Endothelial cell of umbilical vein (primary cell): ENCODE measurements around the gene AP1B1. TPM values are rescaled to one million over a fixed set of nuclear protein-coding genes. Genes with fewer than 3 reads are reported as not detected.

Experiments used
- BruUV-seq: library from RNA; stranded (reverse); fragments of 400-500 nt; replicated peaks from 2 replicates; lab custom pipeline; 2021; lab: Mats Ljungman, UMichigan
- CTCF ChIA-PET: fragments of 300-600, 350-600 bp; sonication (Branson Sonifier 250); formaldehyde crosslinking; loops from one replicate; lab custom pipeline; 2021; ENCODE audit warnings: antibody characterized with exemption, inconsistent platforms; lab: Charles Lee
- POLR2A ChIA-PET: fragments of 300-600, 350-600 bp; sonication (Branson Sonifier 250); formaldehyde crosslinking; loops from one replicate; lab custom pipeline; 2021; ENCODE audit warnings: antibody characterized with exemption, inconsistent platforms; lab: Charles Lee
- DNase-seq: peaks from one replicate; pipeline ENCODE4 v3.0.0-alpha.2; 2011; ENCODE audit warnings: low read depth, low spot score
- FAIRE-seq: peaks from 2 replicates; lab custom pipeline; 2011; peaks lifted over from hg19 to GRCh38; lab: Jason Lieb, UNC
- H2AFZ ChIP-seq: 2 replicates; pipeline ENCODE4 v1.6.0; 2012; ENCODE audit warnings: low read depth, low read length, control low read depth, inconsistent platforms
- H3K27ac ChIP-seq: 2 replicates; pipeline ENCODE4 v1.5.1; 2011; ENCODE audit warnings: low read depth, mild to moderate bottlenecking, control low read depth, low read length, moderate library complexity; ENCODE audit not compliant: insufficient read depth
- H3K27me3 ChIP-seq, 2 experiments: 2 replicates each; pipeline versions ENCODE4 v1.6.0 to v1.6.1; 2011; ENCODE audit warnings: low read length in 2 of 2, mixed read lengths in 1 of 2; ENCODE audit not compliant: control insufficient read depth in 2 of 2, insufficient read depth in 2 of 2
- H3K36me3 ChIP-seq, 2 experiments: 2 replicates in 1 of 2; 3 replicates in 1 of 2; pipeline ENCODE4 v1.5.1; 2011; ENCODE audit warnings: low read length in 2 of 2, mild to moderate bottlenecking in 1 of 2, moderate library complexity in 1 of 2; ENCODE audit not compliant: control insufficient read depth in 2 of 2, insufficient read depth in 2 of 2; ENCODE audit errors: extremely low read depth in 1 of 2
- H3K4me1 ChIP-seq: 3 replicates; pipeline ENCODE4 v1.5.1; 2011; ENCODE audit warnings: mild to moderate bottlenecking, low read length; ENCODE audit not compliant: control insufficient read depth, insufficient read depth; ENCODE audit errors: extremely low read depth
- H3K4me2 ChIP-seq: 2 replicates; pipeline ENCODE4 v1.6.1; 2011; ENCODE audit warnings: low read length, control low read depth, mixed read lengths; ENCODE audit not compliant: insufficient read depth
- H3K4me3 ChIP-seq, 3 experiments: fragments of 200-600 bp in 1 of 3; sonication (generic), shearing (Covaris generic) in 1 of 3; replicated peaks in 1 of 3; 2 replicates each; pipeline ENCODE4 v1.5.1; 2011 to 2016; ENCODE audit warnings: control low read depth in 3 of 3, low read length in 3 of 3, mild to moderate bottlenecking in 2 of 3, inconsistent platforms in 1 of 3, low read depth in 1 of 3, moderate library complexity in 1 of 3; ENCODE audit not compliant: insufficient read depth in 1 of 3
- H3K79me2 ChIP-seq: 2 replicates; pipeline ENCODE4 v1.6.0; 2012; ENCODE audit warnings: low read length, inconsistent platforms; ENCODE audit not compliant: control insufficient read depth, insufficient read depth
- H3K9ac ChIP-seq: replicated peaks from 2 replicates; pipeline ENCODE3; 2011; ENCODE audit warnings: low read length, control low read depth; ENCODE audit not compliant: insufficient read depth; ENCODE audit errors: extremely low read depth
- H3K9me1 ChIP-seq: replicated peaks from 3 replicates; pipeline ENCODE4 v1.6.0; 2011; ENCODE audit warnings: mild to moderate bottlenecking, low read length; ENCODE audit not compliant: control insufficient read depth, insufficient read depth; ENCODE audit errors: extremely low read depth
- H3K9me3 ChIP-seq: replicated peaks from 2 replicates; pipeline ENCODE4 v1.5.1; 2012; ENCODE audit warnings: low read length, inconsistent platforms; ENCODE audit not compliant: control insufficient read depth, insufficient read depth
- H4K20me1 ChIP-seq: replicated peaks from 2 replicates; pipeline ENCODE3; 2011; ENCODE audit warnings: mild to moderate bottlenecking, low read length; ENCODE audit not compliant: control insufficient read depth, insufficient read depth; ENCODE audit errors: extremely low read depth
- CTCF ChIP-seq, 2 donors: IDR thresholded peaks; 1 replicate in 1 of 2; 2 replicates in 1 of 2; pipeline ENCODE4 v1.5.1; 2011; ENCODE audit warnings: low read length in 2 of 2, mild to moderate bottlenecking in 2 of 2, moderate library complexity in 2 of 2, control low read depth in 1 of 2, inconsistent platforms in 1 of 2, low read depth in 1 of 2; ENCODE audit not compliant: insufficient read depth in 1 of 2; ENCODE audit errors: extremely low read depth in 1 of 2
- EZH2 ChIP-seq: IDR thresholded peaks from 2 replicates; pipeline ENCODE4 v1.6.1; 2012; ENCODE audit warnings: borderline replicate concordance, low read depth, mild to moderate bottlenecking, moderate library complexity, low read length, inconsistent platforms; ENCODE audit not compliant: severe bottlenecking
- FOS ChIP-seq: IDR thresholded peaks from 2 replicates; pipeline ENCODE4 v1.6.1; 2011; ENCODE audit warnings: mild to moderate bottlenecking, low read length, moderate library complexity, borderline replicate concordance; ENCODE audit not compliant: insufficient read depth
- GATA2 ChIP-seq: IDR thresholded peaks from 2 replicates; pipeline ENCODE4 v1.7.0; 2011; ENCODE audit warnings: low read depth, mild to moderate bottlenecking, moderate library complexity, mixed read lengths, low read length; ENCODE audit not compliant: insufficient read length, insufficient read depth
- JUN ChIP-seq: IDR thresholded peaks from 2 replicates; pipeline ENCODE4 v1.6.1; 2011; ENCODE audit warnings: borderline replicate concordance, low read depth; ENCODE audit not compliant: insufficient read length, insufficient read depth
- MAX ChIP-seq: IDR thresholded peaks from 2 replicates; pipeline ENCODE4 v1.6.1; 2011; ENCODE audit not compliant: insufficient read depth, insufficient read length
- MYC ChIP-seq: IDR thresholded peaks from one replicate; pipeline ENCODE4 v1.6.1; 2011; ENCODE audit warnings: mild to moderate bottlenecking, low read depth, low read length
- POLR2A ChIP-seq: IDR thresholded peaks from 2 replicates; pipeline ENCODE4 v1.6.1; 2012; ENCODE audit warnings: low read depth, mild to moderate bottlenecking, control low read depth, low read length
- POLR2AphosphoS5 ChIP-seq: IDR thresholded peaks from 2 replicates; pipeline ENCODE4 v1.6.1; 2012; ENCODE audit warnings: low read depth, mild to moderate bottlenecking, control low read depth, low read length, moderate library complexity; ENCODE audit not compliant: insufficient read depth
- dilution Hi-C: fragments of 300-500 bp; cut with MboI; formaldehyde crosslinking; loops from one replicate; pipeline ENCODE4 v1.15.0; 2019; ENCODE audit warnings: low sequenced_read_pairs; ENCODE audit not compliant: extremely low pct_ligation_motif_present
- intact Hi-C: fragments of 100-400 bp; cut with micrococcal nuclease; formaldehyde crosslinking; loops from one replicate; pipeline ENCODE4 v1.10.0; 2022
- polyA plus RNA-seq, 4 experiments: library from polyadenylated mRNA; depleted of rRNA in 3 of 4; stranded (reverse) in 3 of 4; unstranded in 1 of 4; fragments of >200 nt; gene quantifications; 2 replicates each; pipeline versions ENCODE4 v1.2.1 to v1.2.3, GENCODE V29; 2011 to 2012; ENCODE audit warnings: missing spikeins in 1 of 4
- total RNA-seq: library from RNA; stranded (reverse); gene quantifications from 2 replicates; pipeline ENCODE4 v1.2.3, GENCODE V29; 2021

Gene AP1B1
- total and polyA plus RNA-seq, 2 donors (not counting 3 experiments of a cell fraction or from before 2014, with no cell fraction given) = 107 to 131 TPM

GRCh38 chr22:29334696-29335344, 53.5 kb downstream of the AP1B1 start:
- Histone ChIP-seq H3K79me2 (no peaks in the 10 kb centered on the region), H2AFZ (no peak overlapping the region), H3K27ac (no peak overlapping the region), H3K4me3 (no peak overlapping the region), H3K9me1 (no peaks in the 10 kb centered on the region), H3K9me3 (no peaks in the 10 kb centered on the region), H4K20me1 (no peaks in the 10 kb centered on the region), H3K27me3 (no peaks in the 10 kb centered on the region), H3K9ac (no peak overlapping the region), H3K4me2 (no peak overlapping the region), H3K36me3 (peaks cover 5 to 67% of the 10 kb centered on the region in 2 experiments), H3K4me1 (peaks cover 10% of the 10 kb centered on the region)
- FAIRE-seq = no peak
- intact Hi-C loops (no loop called here), dilution Hi-C loops (no loop called here)
- ChIA-PET CTCF (interaction anchor here (1.2 to 1.7 kb wide), 2 partner anchors 13 to 24 kb away, joined by 3 to 4 read pairs; no protein-coding TSS in a partner anchor), POLR2A (no interaction called here)
- TF ChIP-seq JUN (no peak), MAX (no peak), GATA2 (no peak), POLR2AphosphoS5 (no peak), FOS (no peak), CTCF (IDR thresholded peaks at IDR 0.05; ENCODE audit: extremely low read depth in 1 of 2, insufficient read depth in 1 of 2, low read depth in 1 of 2, low read length in 2 of 2) (no peak), MYC (no peak), POLR2A (no peak), EZH2 (no peak)
- BruUV-seq = no TSS peak
- no peak for DNase-seq
